GOT3 (cell line): ENCODE measurements around the gene CCHCR1.

Source experiments
- DNase-seq: peaks from one replicate; lab custom pipeline; 2025; ENCODE audit warnings: mixed read lengths; lab: John Stamatoyannopoulos, UW

The CCHCR1 gene

DNA sequence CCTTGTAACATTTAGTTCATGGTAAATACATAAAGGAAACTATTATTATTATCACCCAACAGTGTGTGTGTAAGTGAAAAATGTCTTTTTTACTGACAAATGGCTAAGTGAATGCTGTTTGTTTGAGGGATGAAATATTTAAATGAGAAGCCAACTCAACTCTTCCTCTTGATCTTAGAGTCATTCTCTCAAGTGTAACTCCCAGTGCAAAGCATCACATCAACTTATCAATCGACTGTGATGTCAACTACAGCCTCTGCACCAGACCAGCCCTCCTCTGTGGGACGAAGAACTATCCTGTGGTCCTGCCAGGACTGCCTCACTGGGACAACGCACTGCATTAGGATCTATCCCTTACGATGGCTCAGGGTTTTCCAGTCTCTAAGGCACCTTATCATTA is 50.5 kb downstream of the CCHCR1 start:
- DNase-seq = no peak

DNA sequence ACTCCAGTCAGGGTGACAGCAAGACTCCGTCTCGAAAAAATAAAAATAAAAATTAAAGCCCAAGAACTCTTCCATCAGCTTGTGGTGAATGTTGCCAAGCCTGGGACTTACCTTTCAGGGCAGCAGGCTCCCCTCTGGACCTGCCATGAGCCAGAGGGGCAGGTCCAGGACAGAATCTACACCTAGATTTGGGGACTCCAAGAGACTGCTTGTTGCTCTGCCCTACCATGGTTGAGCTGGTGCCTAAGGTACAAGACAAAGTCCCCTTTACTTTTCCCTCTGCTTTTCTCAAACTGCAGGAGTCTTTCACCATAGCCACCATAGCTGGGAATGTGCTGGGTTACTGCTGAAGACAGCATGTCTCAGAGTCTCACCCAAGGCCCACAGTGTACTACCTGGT is 54.5 kb downstream of the CCHCR1 start:
- DNase-seq = no peak

DNA sequence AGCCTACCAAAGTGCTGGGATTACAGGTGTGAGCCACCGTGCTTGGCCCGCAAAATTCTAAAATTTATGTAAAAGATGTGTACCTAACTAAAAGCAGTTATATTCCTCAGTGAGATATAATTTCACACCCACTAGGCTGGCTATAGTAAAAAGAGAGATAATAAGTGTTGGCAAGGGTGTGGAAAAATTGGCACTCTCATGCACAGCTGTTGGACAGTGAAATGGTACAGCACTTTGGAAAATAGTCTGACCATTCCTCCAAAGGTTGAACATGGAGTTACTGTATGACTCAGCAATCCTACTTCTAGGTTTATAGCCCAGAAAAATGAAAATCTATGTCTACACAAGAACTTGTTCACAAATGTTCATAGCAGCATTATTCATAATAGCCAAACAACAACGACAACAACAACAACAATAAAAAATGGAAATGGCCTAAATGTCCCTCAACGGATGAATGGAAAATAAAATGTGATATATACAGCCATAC is 59.1 kb downstream of the CCHCR1 start:
- DNase-seq = no peak

DNA sequence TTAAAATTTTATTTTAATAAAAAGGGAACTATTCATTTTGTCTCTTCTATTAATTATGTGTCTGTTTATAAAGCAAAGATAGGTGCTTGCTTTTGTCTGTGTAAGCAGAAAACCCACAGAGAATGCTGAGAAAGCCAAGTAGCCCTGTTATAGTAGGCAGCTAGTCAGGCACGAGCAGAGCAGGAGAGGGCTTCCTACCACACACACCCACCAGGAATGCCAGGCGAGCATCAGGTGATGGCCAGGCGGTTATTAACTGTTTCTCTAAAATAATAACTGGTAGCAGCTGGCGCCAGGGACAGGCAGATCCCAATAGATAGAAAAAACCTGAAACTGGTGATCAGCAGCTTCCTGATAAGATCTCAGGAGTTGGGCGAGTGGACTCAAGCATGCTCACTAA is 60.9 kb downstream of the CCHCR1 start:
- no peak for DNase-seq

DNA sequence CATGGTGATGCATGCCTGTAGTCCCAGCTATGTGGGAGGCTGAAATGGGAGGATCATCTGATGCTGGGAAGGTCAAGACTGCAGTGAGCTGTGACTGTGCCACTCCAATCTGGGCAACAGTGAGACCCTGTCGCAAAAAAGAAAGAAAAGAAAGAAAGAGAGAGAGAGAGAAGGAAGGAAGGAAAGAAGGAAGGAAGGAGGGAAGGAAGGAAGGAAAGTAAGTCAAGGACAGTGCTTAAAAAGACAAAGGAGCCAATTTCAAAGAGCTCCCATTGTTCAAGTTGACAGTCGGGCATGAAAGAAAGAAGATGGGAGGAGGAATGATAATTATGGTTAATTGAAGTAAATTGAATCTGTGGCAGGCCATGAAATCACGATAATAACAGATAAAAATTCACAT is 61.4 kb downstream of the CCHCR1 start:
- no peak for DNase-seq

DNA sequence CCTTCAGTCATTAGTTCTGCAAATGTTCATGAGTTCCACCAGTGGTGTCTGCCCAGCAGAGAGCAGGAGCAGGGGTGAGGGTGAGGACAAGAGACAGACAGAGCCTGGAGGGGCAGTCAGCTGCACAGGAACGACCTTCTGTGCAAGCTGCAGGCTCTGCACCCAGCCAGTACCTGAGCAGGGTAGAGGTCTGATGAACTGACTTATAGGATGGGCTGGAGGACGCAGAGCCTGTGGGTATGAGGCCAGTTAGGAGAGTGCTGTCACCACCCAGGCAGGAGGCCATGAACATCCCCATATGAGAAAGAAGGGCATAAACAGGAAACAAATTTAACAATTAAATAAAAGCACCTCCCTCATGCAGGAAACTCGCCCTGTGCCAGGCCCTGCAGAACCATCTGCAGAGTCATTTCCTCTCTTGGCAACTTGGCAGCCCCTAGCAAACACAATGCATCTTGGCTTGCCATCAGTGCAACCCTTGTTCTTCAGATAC is 63.2 kb downstream of the CCHCR1 start:
- DNase-seq = no peak

DNA sequence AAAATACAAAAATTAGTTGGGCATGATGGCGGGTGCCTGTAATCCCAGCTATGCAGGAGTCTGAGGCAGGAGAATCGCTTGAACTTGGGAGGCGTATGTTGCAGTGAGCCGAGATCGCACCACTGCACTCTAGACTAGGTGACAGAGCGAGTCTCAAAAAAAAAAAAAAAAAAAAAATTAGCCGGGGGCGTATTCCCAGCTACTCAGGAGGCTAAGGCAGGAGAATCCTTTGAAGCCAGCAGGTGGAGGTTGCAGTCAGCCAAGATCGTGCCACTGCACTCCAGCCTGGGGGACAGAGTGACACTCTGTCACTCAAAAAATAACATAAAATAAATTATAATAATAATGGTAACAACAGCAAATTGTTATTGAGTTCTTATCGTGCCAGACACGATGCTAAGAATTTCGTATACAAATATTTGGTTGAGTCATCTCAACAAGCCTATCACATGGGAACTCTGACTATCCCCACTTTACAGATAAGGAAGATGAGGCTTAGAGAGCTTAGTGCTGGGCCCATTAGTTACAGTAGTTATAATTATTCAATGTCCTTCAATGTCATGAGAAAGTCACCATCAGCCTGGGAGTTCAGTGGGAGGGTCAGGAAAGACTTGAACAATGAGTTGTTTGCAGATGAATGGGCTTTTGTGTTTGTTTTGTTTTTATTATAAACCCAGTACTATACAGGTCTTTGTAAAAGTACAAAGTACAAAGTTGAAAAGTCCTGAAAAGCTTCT is 64.7 kb downstream of the CCHCR1 start:
- DNase-seq = no peak
